Keratinocyte (primary cell): ENCODE data around the gene SETBP1. TPM values are rescaled to one million over a fixed set of nuclear protein-coding genes. Genes with fewer than 3 reads are reported as not detected.

Source experiments
- DNase-seq: peaks from one replicate; pipeline ENCODE4 v3.0.0-alpha.2; 2011; ENCODE audit warnings: low read depth, missing footprints, low spot score
- FAIRE-seq: peaks from 2 replicates; lab custom pipeline; 2011; peaks lifted over from hg19 to GRCh38; lab: Jason Lieb, UNC
- H2AFZ ChIP-seq: 2 replicates; pipeline ENCODE4 v1.6.0; 2012; ENCODE audit warnings: low read length, control low read depth, inconsistent platforms; ENCODE audit not compliant: control insufficient read depth
- H3K27ac ChIP-seq: 2 replicates; pipeline ENCODE4 v1.5.1; 2011; ENCODE audit warnings: low read length; ENCODE audit not compliant: control insufficient read depth, insufficient read depth
- H3K27me3 ChIP-seq: 3 replicates; pipeline ENCODE4 v1.6.0; 2011; ENCODE audit warnings: low read length; ENCODE audit not compliant: control insufficient read depth, insufficient read depth; ENCODE audit errors: extremely low read depth
- H3K36me3 ChIP-seq, 2 experiments: 2 replicates in 1 of 2; 3 replicates in 1 of 2; pipeline ENCODE4 v1.5.1; 2011; ENCODE audit warnings: low read length in 2 of 2, mild to moderate bottlenecking in 1 of 2; ENCODE audit not compliant: control insufficient read depth in 2 of 2, insufficient read depth in 2 of 2; ENCODE audit errors: extremely low read depth in 1 of 2
- H3K4me1 ChIP-seq: 3 replicates; pipeline ENCODE4 v1.5.1; 2011; ENCODE audit warnings: low read length; ENCODE audit not compliant: control insufficient read depth, insufficient read depth; ENCODE audit errors: extremely low read depth
- H3K4me2 ChIP-seq: 3 replicates; pipeline ENCODE4 v1.6.0; 2011; ENCODE audit warnings: low read depth, low read length; ENCODE audit not compliant: control insufficient read depth, insufficient read depth; ENCODE audit errors: extremely low read depth
- H3K4me3 ChIP-seq, 3 experiments: fragments of 200-600 bp in 1 of 3; sonication (generic) in 1 of 3; 2 replicates in 2 of 3; 3 replicates in 1 of 3; pipeline ENCODE4 v1.5.1; 2011 to 2016; ENCODE audit warnings: low read length in 3 of 3, mild to moderate bottlenecking in 3 of 3, control low read depth in 2 of 3, inconsistent platforms in 1 of 3, low read depth in 1 of 3, mixed read lengths in 1 of 3, mixed run types in 1 of 3, moderate library complexity in 1 of 3; ENCODE audit not compliant: control insufficient read depth in 2 of 3, insufficient read depth in 2 of 3; ENCODE audit errors: extremely low read depth in 1 of 3
- H3K79me2 ChIP-seq: 2 replicates; pipeline ENCODE4 v1.6.0; 2012; ENCODE audit warnings: low read length; ENCODE audit not compliant: control insufficient read depth, insufficient read depth
- H3K9ac ChIP-seq: 3 replicates; pipeline ENCODE4 v1.6.0; 2011; ENCODE audit warnings: low read length; ENCODE audit not compliant: control insufficient read depth, insufficient read depth; ENCODE audit errors: extremely low read depth
- H3K9me1 ChIP-seq: 3 replicates; pipeline ENCODE4 v1.6.0; 2011; ENCODE audit warnings: low read length; ENCODE audit not compliant: control insufficient read depth, insufficient read depth; ENCODE audit errors: extremely low read depth
- H3K9me3 ChIP-seq: 2 replicates; pipeline ENCODE4 v1.5.1; 2012; ENCODE audit warnings: low read depth, low read length; ENCODE audit not compliant: control insufficient read depth
- H4K20me1 ChIP-seq: 3 replicates; pipeline ENCODE4 v1.6.0; 2011; ENCODE audit warnings: low read length; ENCODE audit not compliant: control insufficient read depth, insufficient read depth; ENCODE audit errors: extremely low read depth
- EZH2 ChIP-seq: IDR thresholded peaks from one replicate; pipeline ENCODE4 v1.6.1; 2012; ENCODE audit warnings: inconsistent platforms, mild to moderate bottlenecking, low read length, moderate library complexity
- dilution Hi-C: fragments of 300-500 bp; cut with MboI; formaldehyde crosslinking; loops from one replicate; pipeline ENCODE4 v1.7.0; 2020; ENCODE audit warnings: low sequenced_read_pairs; ENCODE audit not compliant: extremely low pct_ligation_motif_present
- polyA plus RNA-seq, 5 experiments: library from polyadenylated mRNA; depleted of rRNA in 3 of 5; stranded (reverse) in 3 of 5; stranded (forward) in 1 of 5; unstranded in 1 of 5; fragments of >200 nt; gene quantifications; 1 replicate in 1 of 5; 2 replicates in 3 of 5; 3 replicates in 1 of 5; pipeline versions ENCODE4 v1.2.1 to v1.2.3, GENCODE V29; 2011 to 2012; ENCODE audit warnings: missing spikeins in 2 of 5, low read depth in 1 of 5, low replicate concordance in 1 of 5
- TF ChIP-seq, protein P1 (sequence below), 3 experiments: IDR thresholded peaks in 1 of 3; conservative IDR thresholded peaks in 1 of 3; optimal IDR thresholded peaks in 1 of 3; 2 replicates in 2 of 3; 3 replicates in 1 of 3; pipeline versions ENCODE3 to v1.5.1; 2011; ENCODE audit warnings: low read length in 3 of 3, mild to moderate bottlenecking in 3 of 3, moderate library complexity in 2 of 3, control low read depth in 1 of 3, inconsistent platforms in 1 of 3; ENCODE audit not compliant: insufficient read depth in 2 of 3; ENCODE audit errors: extremely low read depth in 1 of 3

The SETBP1 gene
- polyA plus RNA-seq, 1 donor (not counting 4 experiments of a cell fraction or from before 2014, with no cell fraction given), result 3.3 TPM

GRCh38 chr18:44708451-44709083, 27.9 kb downstream of the SETBP1 start:
- H3K9me1 ChIP-seq, result no peaks in the 10 kb centered on the region
- no peak overlapping the region for H3K27ac ChIP-seq
- no peak overlapping the region for H3K4me2 ChIP-seq
- TF ChIP-seq, protein P1, sequence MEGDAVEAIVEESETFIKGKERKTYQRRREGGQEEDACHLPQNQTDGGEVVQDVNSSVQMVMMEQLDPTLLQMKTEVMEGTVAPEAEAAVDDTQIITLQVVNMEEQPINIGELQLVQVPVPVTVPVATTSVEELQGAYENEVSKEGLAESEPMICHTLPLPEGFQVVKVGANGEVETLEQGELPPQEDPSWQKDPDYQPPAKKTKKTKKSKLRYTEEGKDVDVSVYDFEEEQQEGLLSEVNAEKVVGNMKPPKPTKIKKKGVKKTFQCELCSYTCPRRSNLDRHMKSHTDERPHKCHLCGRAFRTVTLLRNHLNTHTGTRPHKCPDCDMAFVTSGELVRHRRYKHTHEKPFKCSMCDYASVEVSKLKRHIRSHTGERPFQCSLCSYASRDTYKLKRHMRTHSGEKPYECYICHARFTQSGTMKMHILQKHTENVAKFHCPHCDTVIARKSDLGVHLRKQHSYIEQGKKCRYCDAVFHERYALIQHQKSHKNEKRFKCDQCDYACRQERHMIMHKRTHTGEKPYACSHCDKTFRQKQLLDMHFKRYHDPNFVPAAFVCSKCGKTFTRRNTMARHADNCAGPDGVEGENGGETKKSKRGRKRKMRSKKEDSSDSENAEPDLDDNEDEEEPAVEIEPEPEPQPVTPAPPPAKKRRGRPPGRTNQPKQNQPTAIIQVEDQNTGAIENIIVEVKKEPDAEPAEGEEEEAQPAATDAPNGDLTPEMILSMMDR (optimal IDR thresholded peaks at IDR 0.05 in 1 of 3, IDR thresholded peaks at IDR 0.05 in 1 of 3, conservative IDR thresholded peaks at IDR 0.05 in 1 of 3; ENCODE audit: extremely low read depth in 1 of 3, insufficient read depth in 2 of 3, low read length in 3 of 3), result no peak
- no peak for TF ChIP-seq EZH2
- H2AFZ ChIP-seq, result no peak overlapping the region
- H3K79me2 ChIP-seq, result peaks cover 2% of the 10 kb centered on the region
- dilution Hi-C loops, result no loop called here
- no peaks in the 10 kb centered on the region for H3K4me1 ChIP-seq
- H3K9me3 ChIP-seq, result no peaks in the 10 kb centered on the region
- no peak for FAIRE-seq
- no peak overlapping the region for H3K9ac ChIP-seq
- no peak for DNase-seq
- peaks cover 2 to 10% of the 10 kb centered on the region in 2 experiments for H3K36me3 ChIP-seq
- no peaks in the 10 kb centered on the region for H3K27me3 ChIP-seq
- no peak overlapping the region for H3K4me3 ChIP-seq
- no peaks in the 10 kb centered on the region for H4K20me1 ChIP-seq

DNA sequence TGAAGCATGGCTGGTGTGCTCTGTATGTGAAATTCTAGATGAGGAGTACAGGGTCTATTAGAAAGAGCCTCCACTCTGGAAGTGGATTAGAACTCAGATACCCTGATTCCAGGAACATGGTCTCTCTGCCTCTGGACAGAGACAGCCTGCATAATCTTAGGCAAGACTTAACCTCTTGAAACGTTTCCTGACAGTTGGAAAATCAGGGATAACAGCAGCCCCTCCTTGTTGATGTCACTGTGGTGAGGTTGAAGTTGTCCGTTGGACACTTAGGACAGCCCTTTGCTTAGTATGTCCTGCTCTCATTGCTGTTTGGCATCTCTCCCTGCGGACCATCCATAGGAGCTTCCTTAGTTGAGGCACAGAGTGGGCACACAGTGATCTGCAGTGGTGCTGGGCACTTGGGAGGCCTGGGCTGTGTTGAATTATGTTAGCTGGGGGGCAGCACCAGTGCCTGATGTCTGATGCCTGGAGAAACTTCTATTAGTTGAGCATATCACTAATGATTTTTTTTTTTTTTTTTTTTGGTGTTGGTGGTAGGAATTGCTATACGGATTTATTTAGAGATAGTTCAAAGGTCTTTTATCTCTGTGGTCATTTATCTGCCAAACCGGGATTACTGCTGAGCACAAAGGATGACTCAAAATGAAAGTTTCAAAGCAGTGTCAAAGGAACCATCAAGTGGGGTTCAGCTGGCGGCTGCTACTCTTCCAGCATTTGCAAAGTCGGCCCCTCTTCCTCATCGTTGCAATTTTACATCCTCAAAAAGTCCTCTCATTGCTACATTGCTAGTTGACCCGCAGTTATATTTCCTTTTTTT, 28.8 kb downstream of the SETBP1 start:
- Histone ChIP-seq H3K79me2 (peaks cover 2% of the 10 kb centered on the region), H3K36me3 (peaks cover 2 to 4% of the 10 kb centered on the region in 2 experiments), H3K27ac (no peak overlapping the region), H3K9me3 (no peaks in the 10 kb centered on the region), H3K9ac (no peak overlapping the region), H2AFZ (no peak overlapping the region), H3K9me1 (no peaks in the 10 kb centered on the region), H3K4me3 (no peak overlapping the region), H3K27me3 (no peaks in the 10 kb centered on the region), H3K4me1 (no peaks in the 10 kb centered on the region), H4K20me1 (no peaks in the 10 kb centered on the region), H3K4me2 (no peak overlapping the region)
- TF ChIP-seq EZH2, result no peak
- TF ChIP-seq, protein P1 (optimal IDR thresholded peaks at IDR 0.05 in 1 of 3, IDR thresholded peaks at IDR 0.05 in 1 of 3, conservative IDR thresholded peaks at IDR 0.05 in 1 of 3; ENCODE audit: extremely low read depth in 1 of 3, insufficient read depth in 2 of 3, low read length in 3 of 3), result no peak
- dilution Hi-C loops, result no loop called here
- no peak for DNase-seq
- no peak for FAIRE-seq
